ENCODE data around the gene CACNA1C.

- TF ChIP-seq EZH2 (IDR thresholded peaks at IDR 0.05; ENCODE audit: borderline replicate concordance, insufficient read depth, low read depth, low read length, poor library complexity, severe bottlenecking) (no peak), CTCF (IDR thresholded peaks at IDR 0.05) (no peak)
Measured at GRCh38 chr12:2256915-2257314, 204.1 kb downstream of the CACNA1C start.

All from B cell (primary cell).